ENCODE results near the gene FAM83F. TPM values are rescaled to one million over a fixed set of nuclear protein-coding genes. Genes with fewer than 3 reads are reported as not detected.
"Not testable (repeated sequence)": the region's sequence is repeated elsewhere in the genome, so short reads cannot be mapped to it uniquely, and the experiment has no call there.

The FAM83F gene
- total RNA-seq: under 1 TPM; under 0.01 to 0.47 (median 0.22) TPM

DNA sequence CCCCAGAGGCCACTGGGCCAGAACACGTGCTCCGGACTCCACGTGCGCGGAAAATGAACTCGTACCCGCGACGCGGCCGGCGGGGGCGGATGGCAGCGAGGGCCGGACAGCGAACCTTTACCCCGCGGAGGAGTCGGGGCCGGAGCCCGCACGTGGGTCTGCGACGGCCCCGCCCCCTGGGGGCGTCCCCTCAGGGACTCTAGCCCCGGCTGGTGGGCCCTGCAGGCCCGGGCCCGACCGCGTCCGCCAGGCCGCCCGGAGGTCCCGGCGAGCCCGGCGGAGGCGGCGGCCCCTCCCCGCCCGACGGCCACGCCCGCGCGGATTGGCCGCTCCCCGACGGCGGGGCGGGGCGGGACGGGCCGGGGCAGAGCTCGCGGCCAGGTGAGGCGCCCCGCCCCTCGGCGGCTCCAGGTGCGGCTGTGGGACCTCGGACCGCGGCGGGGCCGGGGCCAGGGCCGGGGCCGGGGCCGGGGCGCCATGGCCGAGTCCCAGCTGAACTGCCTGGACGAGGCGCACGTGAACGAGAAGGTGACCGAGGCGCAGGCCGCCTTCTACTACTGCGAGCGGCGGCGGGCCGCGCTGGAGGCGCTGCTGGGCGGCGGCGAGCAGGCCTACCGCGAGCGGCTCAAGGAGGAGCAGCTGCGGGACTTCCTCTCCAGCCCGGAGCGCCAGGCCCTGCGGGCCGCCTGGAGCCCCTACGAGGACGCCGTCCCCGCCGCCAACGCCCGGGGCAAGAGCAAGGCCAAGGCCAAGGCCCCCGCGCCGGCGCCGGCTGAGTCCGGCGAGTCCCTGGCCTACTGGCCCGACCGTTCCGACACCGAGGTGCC lies at the start of gene FAM83F:
FAM83F (plus strand) TSS at position 389 of the 827 bp plus-strand sequence; CDS start at position 478, 89 bp downstream.
- peak in 7 of 8 experiments; percentile 7 to 63 (median 54) for ATAC-seq (replicated peaks in 6 of 8)
- in situ Hi-C loops (cut with MboI; ENCODE audit: low pct_unique_long_range_greater_than_20kb in 2 of 9, low sequenced_read_pairs in 9 of 9, unreplicated experiment in 9 of 9): no loop called here
- WGBS, 10 experiments: no CpG with 5 or more reads among the region's 115 CpGs
- Histone ChIP-seq H3K27ac (no peak within 1 kb of the TSS), H3K4me1 (replicated peaks in 1 of 2) (peaks cover 20 to 36% of the 10 kb centered on the region in 2 donors), H3K4me3 (no peak within 1 kb of the TSS)

DNA sequence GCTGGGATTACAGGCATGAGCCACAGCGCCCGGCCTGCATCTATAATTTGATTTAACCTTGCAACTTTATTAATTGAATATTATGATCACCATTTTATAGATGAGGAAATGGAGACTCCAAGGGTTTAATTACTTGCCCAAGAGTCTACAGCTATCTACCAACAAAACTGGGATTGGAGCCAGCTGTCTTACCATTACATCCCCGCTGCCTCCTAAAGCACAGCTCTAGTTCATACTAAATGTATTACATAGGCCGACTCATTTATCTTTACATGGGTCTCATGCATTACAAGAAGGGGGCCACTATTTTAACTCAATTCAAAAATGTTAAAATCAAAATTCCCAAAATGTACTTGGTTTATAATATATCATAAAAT lies 48.6 kb upstream of the FAM83F start:
- no peak overlapping the region for H3K4me3 ChIP-seq

DNA sequence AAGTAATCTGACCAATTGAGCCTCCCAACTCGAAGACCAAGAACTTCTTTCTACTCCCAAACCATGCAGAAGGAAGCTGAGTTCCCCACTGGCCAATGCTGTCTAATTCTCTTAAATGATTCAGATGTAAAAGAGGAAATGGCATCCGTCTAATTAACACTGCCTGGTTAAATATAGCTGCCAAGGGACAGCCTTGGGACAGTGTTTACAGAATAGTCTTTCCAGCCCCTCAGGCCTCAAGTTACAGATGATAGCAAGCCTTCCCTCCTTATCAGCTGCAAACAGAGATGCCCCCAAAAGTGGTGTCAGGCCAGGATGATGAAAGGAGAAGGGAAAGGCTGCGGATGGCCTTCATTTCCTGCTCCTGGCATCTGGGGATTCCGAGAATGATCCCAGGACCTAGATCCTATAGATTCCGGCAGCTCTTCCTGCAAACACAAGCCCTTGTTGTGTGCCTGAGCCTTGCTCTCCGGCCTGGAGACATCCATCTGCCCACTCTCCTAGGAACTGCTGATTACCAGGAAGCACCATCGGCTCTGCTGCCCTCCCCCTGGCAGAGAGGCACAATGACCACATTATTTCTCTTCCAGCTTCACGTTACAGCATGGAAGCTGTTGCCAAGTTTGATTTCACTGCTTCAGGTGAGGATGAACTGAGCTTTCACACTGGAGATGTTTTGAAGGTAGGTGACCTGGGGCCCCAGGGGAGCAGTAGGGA lies 48.1 kb upstream of the FAM83F start:
- in situ Hi-C loops (cut with MboI; ENCODE audit: low pct_unique_long_range_greater_than_20kb in 2 of 9, low sequenced_read_pairs in 9 of 9, unreplicated experiment in 9 of 9): no loop called here
- ATAC-seq (replicated peaks in 6 of 8): no peak
- Histone ChIP-seq H3K27ac (no peak overlapping the region), H3K4me1 (replicated peaks in 1 of 2) (peaks cover 28 to 29% of the 10 kb centered on the region in 2 donors), H3K4me3 (no peak overlapping the region)
- 22 to 86% (median 71%) methylated on average over 1 to 5 of the region's 8 CpGs; no CpG with 5 or more reads in 1 of the 10 experiments for WGBS, 10 experiments

More for the DNA sequence above, 48.6 kb upstream of the FAM83F start:
- Histone ChIP-seq H3K27ac (no peak overlapping the region), H3K4me1 (replicated peaks in 1 of 2) (peaks cover 28 to 30% of the 10 kb centered on the region in 2 donors)
- ATAC-seq (replicated peaks in 6 of 8): no peak
- in situ Hi-C loops (cut with MboI; ENCODE audit: low pct_unique_long_range_greater_than_20kb in 2 of 9, low sequenced_read_pairs in 9 of 9, unreplicated experiment in 9 of 9): no loop called here
- WGBS, 10 experiments: 57 to 100% (median 92%) methylated on average over 1 to 4 of the region's 4 CpGs

DNA sequence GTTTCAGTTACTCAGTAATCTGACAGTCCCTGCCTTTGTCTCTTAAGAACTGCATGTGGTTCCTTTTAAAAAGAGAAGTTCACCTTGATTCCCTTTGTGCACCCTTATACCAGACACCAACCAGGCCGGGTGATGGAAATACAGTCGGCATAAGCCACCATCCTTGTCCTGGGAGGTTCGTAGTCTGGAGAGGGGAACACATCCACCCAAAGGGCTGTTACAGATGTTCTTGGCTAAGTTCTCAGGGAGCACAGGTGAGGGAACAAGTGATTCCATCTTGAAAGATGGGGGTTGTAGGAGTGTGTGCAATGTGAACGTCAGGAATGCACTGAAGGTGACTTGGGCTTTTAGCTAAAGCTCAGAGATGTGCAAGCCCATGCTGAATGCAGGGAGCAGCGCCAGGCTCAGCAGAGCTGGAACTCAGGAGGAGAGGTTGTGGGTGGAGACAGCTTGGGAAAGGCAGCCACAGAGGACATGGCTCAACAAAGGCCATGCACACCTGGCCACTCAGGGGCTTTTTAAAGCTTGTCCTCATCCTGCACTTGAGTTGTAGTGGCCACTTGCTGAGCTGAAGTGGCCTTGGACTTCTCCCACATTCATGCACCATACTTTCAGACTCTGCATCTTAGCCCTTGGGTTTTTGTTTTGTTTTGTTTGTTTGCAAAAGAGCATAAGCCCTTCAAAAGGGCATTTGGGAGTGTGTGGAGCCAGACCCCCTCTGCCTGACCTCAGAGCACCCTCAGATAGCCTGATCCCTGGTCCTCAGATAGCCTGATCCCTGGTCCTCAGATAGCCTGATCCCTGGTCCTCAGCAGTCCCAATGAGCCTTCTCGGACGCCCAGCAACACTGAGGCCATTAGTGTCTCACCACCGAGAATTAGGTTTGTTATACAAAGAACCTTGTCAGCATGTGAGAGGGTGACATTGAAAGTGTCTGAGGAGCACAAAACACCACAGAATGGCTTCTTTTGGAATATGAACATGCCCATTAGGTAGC lies 47.2 kb upstream of the FAM83F start:
- Histone ChIP-seq H3K4me1 (replicated peaks in 1 of 2) (peaks cover 28 to 29% of the 10 kb centered on the region in 2 donors), H3K27ac (no peak overlapping the region), H3K4me3 (no peak overlapping the region)
- no peak for ATAC-seq (replicated peaks in 6 of 8)
- WGBS, 10 experiments: 26 to 93% (median 79%) methylated on average over 3 to 6 of the region's 8 CpGs; no CpG with 5 or more reads in 3 of the 10 experiments
- in situ Hi-C loops (cut with MboI; ENCODE audit: low pct_unique_long_range_greater_than_20kb in 2 of 9, low sequenced_read_pairs in 9 of 9, unreplicated experiment in 9 of 9): no loop called here

DNA sequence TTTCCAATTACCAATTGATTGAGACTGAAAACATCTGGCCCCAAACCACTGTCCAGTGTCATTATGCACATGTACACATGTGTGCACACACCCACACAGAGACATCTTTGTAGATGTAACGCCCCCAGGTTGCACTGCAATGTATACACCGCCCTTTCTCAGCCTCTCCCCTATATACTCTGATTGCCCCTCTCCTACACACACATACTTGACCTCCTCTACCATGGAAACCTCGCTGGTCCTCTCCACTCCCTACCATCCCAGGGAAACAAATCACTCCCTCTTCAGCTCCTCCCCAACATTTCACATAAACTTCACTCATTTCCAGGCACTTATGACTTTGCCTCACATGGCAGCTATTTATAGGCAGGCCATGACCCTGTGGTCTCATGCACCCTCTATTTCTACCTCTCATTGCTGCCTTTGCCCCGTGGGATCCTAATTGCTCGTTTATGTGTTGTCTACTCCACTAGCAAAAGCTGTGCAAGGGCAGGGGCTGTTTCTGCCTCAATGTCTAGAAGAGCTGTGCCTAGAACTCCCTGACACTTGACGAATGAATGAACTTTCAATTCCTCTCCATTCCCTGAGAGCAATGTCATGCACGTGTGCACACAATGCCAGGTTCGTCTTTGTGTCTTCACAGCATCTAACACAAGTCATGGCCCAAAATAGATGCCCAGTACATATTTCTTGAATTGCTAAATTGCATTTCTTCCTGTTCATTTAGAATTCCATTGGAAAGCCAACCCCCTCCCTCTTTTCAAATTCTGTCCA lies 44.6 kb upstream of the FAM83F start:
- in situ Hi-C loops (cut with MboI; ENCODE audit: low pct_unique_long_range_greater_than_20kb in 2 of 9, low sequenced_read_pairs in 9 of 9, unreplicated experiment in 9 of 9): no loop called here
- peak in 5 of 8 experiments; percentile 68 to 88 (median 87) for ATAC-seq (replicated peaks in 6 of 8)
- Histone ChIP-seq H3K4me1 (replicated peaks in 1 of 2) (peaks cover 15 to 17% of the 10 kb centered on the region in 2 donors), H3K27ac (no peak overlapping the region), H3K4me3 (no peak overlapping the region)
- WGBS, 10 experiments: 31 to 80% (median 44%) methylated on average over 1 to 7 of the region's 8 CpGs; no CpG with 5 or more reads in 2 of the 10 experiments

DNA sequence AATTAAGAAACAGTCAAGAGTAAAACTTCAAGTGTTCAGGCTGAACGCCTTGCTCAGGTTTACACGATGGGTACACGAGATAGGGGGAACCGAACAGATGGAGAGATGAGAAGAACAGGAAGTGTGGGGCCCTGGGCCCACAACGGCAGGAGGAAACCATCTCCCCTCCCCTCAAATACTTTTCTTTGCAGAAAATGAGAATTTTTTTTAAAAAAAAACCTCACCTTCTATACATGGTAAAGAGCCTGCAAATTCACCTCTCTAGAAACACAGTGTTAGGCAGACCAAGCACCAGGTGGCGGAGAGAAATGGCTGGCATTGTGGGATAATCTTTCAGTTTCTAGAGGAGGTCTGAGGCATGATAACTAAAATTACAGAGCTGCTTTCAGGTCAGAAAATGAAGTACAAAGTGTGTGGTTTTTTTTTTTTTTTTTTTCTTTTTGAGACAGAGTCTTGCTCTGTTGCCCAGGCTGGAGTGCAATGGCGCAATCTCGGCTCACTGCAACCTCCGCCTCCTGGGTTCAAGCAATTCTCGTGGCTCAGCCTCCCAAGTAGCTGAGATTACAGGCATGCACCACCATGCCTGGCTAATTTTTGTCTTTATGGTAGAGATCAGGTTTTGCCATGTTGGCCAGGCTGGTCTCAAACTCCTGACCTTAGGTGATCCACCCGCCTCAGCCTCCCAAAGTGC lies 43.0 kb upstream of the FAM83F start:
- peaks cover 13 to 15% of the 10 kb centered on the region in 2 donors for H3K4me1 ChIP-seq (replicated peaks in 1 of 2)
- H3K4me3 ChIP-seq; ATAC-seq (replicated peaks in 6 of 8); H3K27ac ChIP-seq; in situ Hi-C loops (cut with MboI; ENCODE audit: low pct_unique_long_range_greater_than_20kb in 2 of 9, low sequenced_read_pairs in 9 of 9, unreplicated experiment in 9 of 9): not testable (repeated sequence)
- 22 to 97% (median 82%) methylated on average over 3 to 11 of the region's 11 CpGs; no CpG with 5 or more reads in 1 of the 10 experiments for WGBS, 10 experiments

DNA sequence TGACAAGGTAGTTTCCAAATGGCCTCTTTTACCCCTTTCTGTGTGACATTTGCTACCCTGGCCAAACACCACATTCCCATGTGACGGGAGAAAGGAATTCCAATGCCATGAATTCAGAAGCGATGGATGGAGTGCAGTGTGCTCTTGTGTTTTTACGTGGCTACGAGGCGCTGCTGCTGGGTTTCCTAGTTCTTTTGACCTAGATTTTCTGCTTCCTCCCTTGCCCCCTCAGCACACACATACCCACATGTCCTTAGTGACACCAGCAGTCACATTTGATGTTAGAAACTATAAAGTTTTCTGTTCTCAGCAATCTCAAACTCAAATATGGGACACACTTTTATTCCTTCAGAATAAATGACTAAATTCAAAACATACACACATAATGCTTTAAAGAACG lies 42.4 kb upstream of the FAM83F start:
- in situ Hi-C loops (cut with MboI; ENCODE audit: low pct_unique_long_range_greater_than_20kb in 2 of 9, low sequenced_read_pairs in 9 of 9, unreplicated experiment in 9 of 9): no loop called here
- Histone ChIP-seq H3K4me3 (no peak overlapping the region), H3K27ac (no peak overlapping the region), H3K4me1 (replicated peaks in 1 of 2) (peaks cover 13 to 15% of the 10 kb centered on the region in 2 donors)
- no peak for ATAC-seq (replicated peaks in 6 of 8)
- WGBS, 10 experiments: 33 to 96% (median 82%) methylated on average over 1 to 6 of the region's 6 CpGs; no CpG with 5 or more reads in 1 of the 10 experiments

DNA sequence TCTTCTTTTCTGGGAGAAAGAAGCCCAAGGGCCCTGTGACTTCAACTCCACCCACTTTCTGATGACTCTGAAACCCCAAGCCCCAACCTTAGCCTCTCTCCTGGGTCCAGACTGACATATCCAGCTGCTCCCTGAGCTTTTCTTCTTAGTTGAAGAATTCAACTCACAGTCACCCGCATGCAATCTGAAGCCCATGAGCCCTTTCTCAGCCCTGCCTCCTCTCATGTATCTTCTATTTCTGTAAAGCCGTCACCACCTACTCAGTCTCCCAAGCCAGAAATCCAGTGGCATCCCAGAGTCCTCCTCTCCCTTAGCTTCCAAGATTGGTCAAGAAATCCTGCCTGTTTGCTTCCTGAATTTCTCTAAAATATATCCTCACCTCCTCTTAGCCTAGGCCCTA lies 41.7 kb upstream of the FAM83F start:
- in situ Hi-C loops (cut with MboI; ENCODE audit: low pct_unique_long_range_greater_than_20kb in 2 of 9, low sequenced_read_pairs in 9 of 9, unreplicated experiment in 9 of 9): no loop called here
- WGBS, 10 experiments: 40 to 100% (median 83%) methylated on average over 1 to 2 of the region's 2 CpGs; no CpG with 5 or more reads in 3 of the 10 experiments
- Histone ChIP-seq H3K4me1 (replicated peaks in 1 of 2) (peaks cover 13 to 15% of the 10 kb centered on the region in 2 donors), H3K27ac (no peak overlapping the region), H3K4me3 (no peak overlapping the region)
- ATAC-seq (replicated peaks in 6 of 8): no peak

DNA sequence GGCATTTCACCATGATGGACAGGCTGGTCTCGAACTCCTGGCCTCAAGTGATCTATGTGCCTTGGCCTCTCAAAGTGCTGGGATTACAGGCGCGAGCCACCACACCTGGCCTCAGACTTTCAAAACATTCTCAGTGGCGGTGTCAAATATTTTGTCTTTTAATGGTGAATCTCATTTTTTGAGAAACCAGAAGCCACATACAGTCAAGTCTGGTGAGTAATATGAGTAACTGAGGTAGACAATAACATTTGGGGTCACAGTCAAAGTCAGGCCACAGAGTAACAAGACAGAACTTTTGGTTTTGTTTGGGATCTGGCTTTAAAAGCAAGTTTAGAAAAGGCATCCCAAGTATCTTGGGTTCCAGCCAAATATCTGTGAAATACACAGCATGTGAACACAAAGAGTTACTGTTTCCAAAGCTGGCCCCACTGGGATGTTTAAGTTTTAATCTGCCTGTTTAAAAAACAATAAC lies 40.1 kb upstream of the FAM83F start:
- in situ Hi-C loops (cut with MboI; ENCODE audit: low pct_unique_long_range_greater_than_20kb in 2 of 9, low sequenced_read_pairs in 9 of 9, unreplicated experiment in 9 of 9): no loop called here
- Histone ChIP-seq H3K4me3 (no peak overlapping the region), H3K27ac (no peak overlapping the region), H3K4me1 (replicated peaks in 1 of 2) (peaks cover 16 to 21% of the 10 kb centered on the region in 2 donors)
- no peak for ATAC-seq (replicated peaks in 6 of 8)
- 70 to 100% (median 81%) methylated on average over 1 to 4 of the region's 4 CpGs; no CpG with 5 or more reads in 2 of the 10 experiments for WGBS, 10 experiments

DNA sequence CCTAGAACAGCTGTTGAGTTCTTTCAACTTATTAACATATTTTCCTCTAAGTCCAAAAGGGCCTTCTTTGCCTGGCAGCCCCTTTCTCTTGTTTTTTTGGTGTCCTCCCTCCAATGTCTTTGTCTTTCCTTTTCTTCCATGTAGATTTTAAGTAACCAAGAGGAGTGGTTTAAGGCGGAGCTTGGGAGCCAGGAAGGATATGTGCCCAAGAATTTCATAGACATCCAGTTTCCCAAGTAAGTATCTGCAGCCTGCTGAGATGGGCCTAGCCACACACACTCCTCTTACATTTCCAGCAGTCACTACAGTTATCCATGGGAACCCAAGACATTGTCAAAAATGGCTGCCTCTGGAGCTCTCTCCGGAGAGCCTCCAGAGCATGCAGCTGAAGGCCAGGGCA lies 39.1 kb upstream of the FAM83F start:
- WGBS, 10 experiments: 60 to 100% (median 85%) methylated on average over 1 to 2 of the region's 2 CpGs; no CpG with 5 or more reads in 4 of the 10 experiments
- in situ Hi-C loops (cut with MboI; ENCODE audit: low pct_unique_long_range_greater_than_20kb in 2 of 9, low sequenced_read_pairs in 9 of 9, unreplicated experiment in 9 of 9): no loop called here
- no peak for ATAC-seq (replicated peaks in 6 of 8)
- Histone ChIP-seq H3K4me3 (no peak overlapping the region), H3K27ac (no peak overlapping the region), H3K4me1 (replicated peaks in 1 of 2) (peaks cover 9 to 18% of the 10 kb centered on the region in 2 donors)

DNA sequence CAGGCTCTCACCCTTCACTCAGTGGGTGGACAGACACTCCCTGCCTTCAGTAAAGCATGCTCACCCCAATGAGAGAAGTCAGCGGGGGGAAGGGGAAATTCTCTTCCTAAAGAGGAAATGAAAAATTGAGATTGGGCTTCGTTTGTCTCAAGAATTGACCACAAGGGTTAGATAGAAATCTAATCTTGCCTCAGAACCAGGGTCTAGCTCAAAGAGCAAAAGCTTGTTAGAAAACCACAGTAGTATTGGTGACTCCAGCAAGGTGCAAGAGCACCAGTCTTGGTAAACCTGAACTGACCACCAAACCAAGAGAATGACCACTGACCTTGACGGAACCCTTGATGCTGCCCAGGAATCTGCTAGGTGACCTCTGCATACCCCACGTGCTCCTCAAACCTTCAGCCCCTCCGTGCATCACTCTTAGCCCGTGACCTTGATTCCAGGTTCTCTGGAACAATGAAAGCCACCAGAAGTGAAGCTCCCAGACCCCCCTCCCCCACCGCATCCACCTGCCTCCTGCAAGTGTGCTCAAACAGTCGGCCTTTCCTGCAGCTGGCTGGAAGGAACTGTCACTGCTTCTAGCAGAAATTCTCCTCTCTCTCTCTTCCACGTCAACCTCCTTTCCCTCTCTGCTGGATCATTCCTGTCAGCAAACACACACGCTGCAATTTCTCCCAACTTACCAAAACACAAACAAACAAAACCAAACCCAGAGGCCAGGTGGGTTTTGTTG lies 37.7 kb upstream of the FAM83F start:
- ATAC-seq (replicated peaks in 6 of 8): no peak
- WGBS, 10 experiments: 32 to 87% (median 58%) methylated on average over 2 to 6 of the region's 10 CpGs; no CpG with 5 or more reads in 3 of the 10 experiments
- H3K27ac ChIP-seq: no peak overlapping the region
- in situ Hi-C loops (cut with MboI; ENCODE audit: low pct_unique_long_range_greater_than_20kb in 2 of 9, low sequenced_read_pairs in 9 of 9, unreplicated experiment in 9 of 9): no loop called here
- no peak overlapping the region for H3K4me3 ChIP-seq
- H3K4me1 ChIP-seq (replicated peaks in 1 of 2): peaks cover 7 to 17% of the 10 kb centered on the region in 2 donors
